ENCODE data around the gene FOSL1. TPM values are rescaled to one million over a fixed set of nuclear protein-coding genes. Genes with fewer than 3 reads are reported as not detected.

FOSL1 gene
- total RNA-seq (2014; rRNA removed; shearing (Covaris generic)), result 10.1 and 14.6 TPM in 2 replicates
- polyA plus RNA-seq (2016; fragmentation: Nextera tagmentation; extraction: Ambion mirVana), result 17.1 and 20.1 TPM in 2 replicates
- long read RNA-seq, partial matches to known transcripts, result 0 of 1 reads
- long read RNA-seq, other reads (novel, unspliced or antisense), result 0 of 1 reads

DNA sequence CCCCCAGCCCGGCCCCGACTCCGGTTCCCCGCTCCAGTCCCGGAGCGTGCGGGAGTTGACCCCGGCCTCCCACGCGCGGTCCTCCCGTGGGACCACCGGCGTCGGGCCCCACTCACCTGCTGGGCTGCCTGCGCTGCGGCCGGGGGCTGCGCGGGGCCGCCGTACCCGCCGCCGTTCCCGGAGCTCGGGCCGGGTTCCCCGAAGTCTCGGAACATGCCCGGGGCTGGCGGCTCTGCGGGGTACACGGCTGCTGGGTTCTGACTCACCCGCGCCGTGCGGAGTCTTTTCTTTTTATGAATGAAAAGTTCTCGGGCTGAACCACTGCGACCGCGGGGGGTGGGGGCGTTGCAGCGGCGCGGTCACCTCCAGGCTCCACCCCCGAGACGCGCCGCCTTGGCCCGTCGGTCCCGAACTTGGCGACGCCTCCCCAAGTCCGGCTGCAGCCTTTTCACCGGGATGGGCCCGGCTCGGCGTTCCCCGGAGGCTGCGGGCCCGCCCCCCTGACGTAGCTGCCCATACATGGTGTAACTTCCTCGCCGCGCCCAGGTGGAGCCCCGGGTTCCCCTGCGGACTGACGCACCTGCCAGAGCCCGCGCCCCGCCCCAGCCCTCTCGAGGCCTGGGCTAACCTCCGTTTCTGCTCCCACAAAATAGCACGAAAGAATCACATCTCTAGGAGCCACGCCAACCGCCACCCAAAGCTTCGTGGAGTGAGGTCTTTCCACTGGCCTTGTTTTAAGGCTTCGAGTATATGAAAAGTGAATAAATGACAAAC lies at the start of gene FOSL1:
FOSL1 (minus strand) TSS at position 264 of the 774 bp plus-strand sequence; CDS start at position 215, 49 bp downstream.
- peaks cover 7% of the 10 kb centered on the region; the same call in 2 of the 3 replicates for H3K4me1 Mint-ChIP-seq
- H3K36me3 ChIP-seq (ENCODE audit: insufficient read depth), result no peaks in the 10 kb centered on the region
- H3K9me2 ChIP-seq (ENCODE audit: insufficient read depth), result no peaks in the 10 kb centered on the region
- H3K27me3 Mint-ChIP-seq (ENCODE audit: insufficient read depth, low read depth, poor library complexity), result peaks cover 55% of the 10 kb centered on the region
- peak within 1 kb of the TSS; percentile 94 for H2AFZ ChIP-seq
- TF ChIP-seq CREB1 (CRISPR knock-in tag; IDR thresholded peaks at IDR 0.05; ENCODE audit: low read depth) (peak; percentile 91), POLR2AphosphoS5 (IDR thresholded peaks at IDR 0.05; ENCODE audit: low read depth) (peak; percentile 39; the same call in 1 of the 2 replicates)
- TF ChIP-seq, protein P1, sequence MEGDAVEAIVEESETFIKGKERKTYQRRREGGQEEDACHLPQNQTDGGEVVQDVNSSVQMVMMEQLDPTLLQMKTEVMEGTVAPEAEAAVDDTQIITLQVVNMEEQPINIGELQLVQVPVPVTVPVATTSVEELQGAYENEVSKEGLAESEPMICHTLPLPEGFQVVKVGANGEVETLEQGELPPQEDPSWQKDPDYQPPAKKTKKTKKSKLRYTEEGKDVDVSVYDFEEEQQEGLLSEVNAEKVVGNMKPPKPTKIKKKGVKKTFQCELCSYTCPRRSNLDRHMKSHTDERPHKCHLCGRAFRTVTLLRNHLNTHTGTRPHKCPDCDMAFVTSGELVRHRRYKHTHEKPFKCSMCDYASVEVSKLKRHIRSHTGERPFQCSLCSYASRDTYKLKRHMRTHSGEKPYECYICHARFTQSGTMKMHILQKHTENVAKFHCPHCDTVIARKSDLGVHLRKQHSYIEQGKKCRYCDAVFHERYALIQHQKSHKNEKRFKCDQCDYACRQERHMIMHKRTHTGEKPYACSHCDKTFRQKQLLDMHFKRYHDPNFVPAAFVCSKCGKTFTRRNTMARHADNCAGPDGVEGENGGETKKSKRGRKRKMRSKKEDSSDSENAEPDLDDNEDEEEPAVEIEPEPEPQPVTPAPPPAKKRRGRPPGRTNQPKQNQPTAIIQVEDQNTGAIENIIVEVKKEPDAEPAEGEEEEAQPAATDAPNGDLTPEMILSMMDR (conservative IDR thresholded peaks at IDR 0.05; ENCODE audit: low read depth in 2 of 2), result no peak
- H3K36me3 Mint-ChIP-seq (ENCODE audit: low read depth), result peaks cover 1% of the 10 kb centered on the region; the same call in 1 of the 3 replicates
- peaks cover 16% of the 10 kb centered on the region for H3F3A ChIP-seq (replicated peaks; ENCODE audit: low read depth)
- DNase-seq (ENCODE audit: low spot score) (peak; percentile 98), ATAC-seq (peak; percentile 89)
- H3K27ac Mint-ChIP-seq, result no peak within 1 kb of the TSS
- H3K27me3 ChIP-seq (ENCODE audit: insufficient read depth), result peaks cover 59% of the 10 kb centered on the region
- H3K27ac ChIP-seq (ENCODE audit: low read depth), result no peak within 1 kb of the TSS
- H3K9me3 Mint-ChIP-seq, result peaks cover 2% of the 10 kb centered on the region; the same call in 1 of the 3 replicates
- H3K4me2 ChIP-seq, result peak within 1 kb of the TSS; percentile 85
- peak within 1 kb of the TSS; percentile 74 for H3K4me3 ChIP-seq
- H3K4me3 Mint-ChIP-seq, result peak within 1 kb of the TSS; percentile 74
- peaks cover 8% of the 10 kb centered on the region for H3K4me1 ChIP-seq (ENCODE audit: insufficient read depth)
- no peaks in the 10 kb centered on the region for H4K20me1 ChIP-seq (replicated peaks; ENCODE audit: insufficient read depth)
- no peaks in the 10 kb centered on the region for H3K79me2 ChIP-seq (replicated peaks; ENCODE audit: insufficient read depth)

DNA sequence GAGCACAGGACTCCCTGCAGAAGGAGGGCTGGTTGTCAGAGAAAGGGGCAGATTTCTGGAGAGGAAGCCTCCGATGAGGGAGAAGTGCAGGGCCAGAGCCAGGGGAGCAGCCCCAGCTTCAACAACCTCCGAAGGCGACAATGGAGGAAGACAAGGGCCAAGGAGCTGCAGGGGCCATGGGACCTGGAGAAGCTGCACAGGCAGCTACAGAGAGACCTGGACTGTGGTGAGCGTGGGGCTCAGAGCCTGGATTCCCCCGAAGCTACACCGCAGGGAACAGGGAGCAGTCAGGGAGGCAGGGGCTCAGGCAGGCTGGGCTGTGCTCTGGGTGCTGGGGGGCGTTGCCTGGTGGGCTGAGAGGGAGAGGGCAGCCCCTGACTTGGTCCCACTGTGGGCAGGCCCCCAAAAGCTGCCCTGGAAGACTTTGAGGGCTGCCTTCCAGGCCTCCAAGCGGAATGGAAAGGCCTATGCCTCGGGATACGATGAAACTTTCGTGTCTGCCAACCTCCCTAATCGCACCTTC lies 47.5 kb upstream of the FOSL1 start:
- no peaks in the 10 kb centered on the region for H3K79me2 ChIP-seq (replicated peaks; ENCODE audit: insufficient read depth)
- no peak overlapping the region for H2AFZ ChIP-seq
- H3K4me1 Mint-ChIP-seq, result peaks cover 28% of the 10 kb centered on the region
- H4K20me1 ChIP-seq (replicated peaks; ENCODE audit: insufficient read depth), result no peaks in the 10 kb centered on the region
- peak overlapping the region; percentile 50; the same call in 1 of the 2 replicates for H3K27ac Mint-ChIP-seq
- H3K9me2 ChIP-seq (ENCODE audit: insufficient read depth), result no peaks in the 10 kb centered on the region
- H3K4me3 ChIP-seq, result no peak overlapping the region
- no peak for DNase-seq (ENCODE audit: low spot score)
- no peak for ATAC-seq
- H3K4me3 Mint-ChIP-seq, result no peak overlapping the region; the same call in 2 of the 3 replicates
- no peaks in the 10 kb centered on the region for H3K27me3 ChIP-seq (ENCODE audit: insufficient read depth)
- peaks cover 2% of the 10 kb centered on the region; the same call in 1 of the 3 replicates for H3K36me3 Mint-ChIP-seq (ENCODE audit: low read depth)
- H3K9me3 Mint-ChIP-seq, result no peaks in the 10 kb centered on the region
- peaks cover 9% of the 10 kb centered on the region; the same call in 1 of the 2 replicates for H3F3A ChIP-seq (replicated peaks; ENCODE audit: low read depth)
- H3K4me1 ChIP-seq (ENCODE audit: insufficient read depth), result peaks cover 20% of the 10 kb centered on the region
- peaks cover 9% of the 10 kb centered on the region for H3K27me3 Mint-ChIP-seq (ENCODE audit: insufficient read depth, low read depth, poor library complexity)
- H3K27ac ChIP-seq (ENCODE audit: low read depth), result no peak overlapping the region
- no peaks in the 10 kb centered on the region for H3K36me3 ChIP-seq (ENCODE audit: insufficient read depth)
- H3K4me2 ChIP-seq, result no peak overlapping the region
- TF ChIP-seq, protein P1 (conservative IDR thresholded peaks at IDR 0.05; ENCODE audit: low read depth in 2 of 2), result no peak
- no peak for TF ChIP-seq CREB1 (CRISPR knock-in tag; IDR thresholded peaks at IDR 0.05; ENCODE audit: low read depth)
- TF ChIP-seq NANOG (IDR thresholded peaks at IDR 0.05; ENCODE audit: borderline replicate concordance), result no peak
- TF ChIP-seq ZNF331 (CRISPR knock-in tag; IDR thresholded peaks at IDR 0.05; ENCODE audit: low read depth), result no peak
- TF ChIP-seq EZH2phosphoT487 (IDR thresholded peaks at IDR 0.05; ENCODE audit: unreplicated experiment), result no peak
- no peak for TF ChIP-seq EZH2 (IDR thresholded peaks at IDR 0.05; ENCODE audit: low read depth, unreplicated experiment)
- TF ChIP-seq, protein P2, sequence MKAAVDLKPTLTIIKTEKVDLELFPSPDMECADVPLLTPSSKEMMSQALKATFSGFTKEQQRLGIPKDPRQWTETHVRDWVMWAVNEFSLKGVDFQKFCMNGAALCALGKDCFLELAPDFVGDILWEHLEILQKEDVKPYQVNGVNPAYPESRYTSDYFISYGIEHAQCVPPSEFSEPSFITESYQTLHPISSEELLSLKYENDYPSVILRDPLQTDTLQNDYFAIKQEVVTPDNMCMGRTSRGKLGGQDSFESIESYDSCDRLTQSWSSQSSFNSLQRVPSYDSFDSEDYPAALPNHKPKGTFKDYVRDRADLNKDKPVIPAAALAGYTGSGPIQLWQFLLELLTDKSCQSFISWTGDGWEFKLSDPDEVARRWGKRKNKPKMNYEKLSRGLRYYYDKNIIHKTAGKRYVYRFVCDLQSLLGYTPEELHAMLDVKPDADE (IDR thresholded peaks at IDR 0.05), result no peak

All from GM23338 (cell line).